Mesendoderm (in vitro differentiated cells): ENCODE measurements around the gene INHA.
A peak's percentile ranks its signal among the peaks of the same experiment; 100 is the strongest.

Source experiments
- DNase-seq: peaks from one replicate; pipeline ENCODE4 v3.0.0; 2013
- H2AK5ac ChIP-seq: 2 replicates; pipeline ENCODE4 v1.6.1; 2013; ENCODE audit warnings: low read length, inconsistent platforms
- H2BK120ac ChIP-seq: 2 replicates; pipeline ENCODE4 v1.6.1; 2013; ENCODE audit warnings: low read depth, mild to moderate bottlenecking, low read length, moderate library complexity, mixed read lengths
- H2BK15ac ChIP-seq: replicated peaks from 2 replicates; pipeline ENCODE4 v1.6.1; 2013; ENCODE audit warnings: low read depth, mild to moderate bottlenecking, moderate library complexity
- H2BK5ac ChIP-seq: 2 replicates; pipeline ENCODE4 v1.6.1; 2013; ENCODE audit warnings: low read length, inconsistent platforms
- H3K18ac ChIP-seq: 2 replicates; pipeline ENCODE4 v1.6.1; 2013; ENCODE audit warnings: mild to moderate bottlenecking, low read length, mixed read lengths
- H3K23ac ChIP-seq: one replicate; pipeline ENCODE4 v1.6.1; 2013; ENCODE audit warnings: low read length
- H3K27ac ChIP-seq: 2 replicates; pipeline ENCODE4 v1.5.1; 2013; ENCODE audit warnings: low read depth, mild to moderate bottlenecking, inconsistent platforms, low read length, moderate library complexity
- H3K27me3 ChIP-seq: 2 replicates; pipeline ENCODE4 v1.6.1; 2013; ENCODE audit warnings: low read length, control low read depth, mild to moderate bottlenecking, inconsistent platforms; ENCODE audit not compliant: insufficient read depth, poor library complexity
- H3K36me3 ChIP-seq: 2 replicates; pipeline ENCODE4 v1.6.1; 2013; ENCODE audit warnings: low read length, inconsistent platforms; ENCODE audit not compliant: control insufficient read depth, insufficient read depth
- H3K4ac ChIP-seq: one replicate; pipeline ENCODE4 v1.6.1; 2013; ENCODE audit warnings: low read depth, mild to moderate bottlenecking, low read length, moderate library complexity
- H3K4me1 ChIP-seq: 2 replicates; pipeline ENCODE4 v1.6.1; 2013; ENCODE audit warnings: low read depth, low read length, inconsistent platforms; ENCODE audit not compliant: control insufficient read depth
- H3K4me2 ChIP-seq: 2 replicates; pipeline ENCODE4 v1.6.1; 2013; ENCODE audit warnings: low read length
- H3K4me3 ChIP-seq: 2 replicates; pipeline ENCODE4 v1.5.1; 2013; ENCODE audit warnings: mild to moderate bottlenecking, low read length
- H3K56ac ChIP-seq: one replicate; pipeline ENCODE4 v1.6.1; 2013; ENCODE audit warnings: low read length
- H3K79me1 ChIP-seq: 2 replicates; pipeline ENCODE4 v1.6.1; 2013; ENCODE audit warnings: low read length, inconsistent platforms
- H3K79me2 ChIP-seq: 2 replicates; pipeline ENCODE4 v1.6.1; 2013; ENCODE audit warnings: mild to moderate bottlenecking, low read length; ENCODE audit not compliant: control insufficient read depth, insufficient read depth
- H3K9ac ChIP-seq: 2 replicates; pipeline ENCODE4 v1.6.1; 2013; ENCODE audit warnings: low read length, inconsistent platforms
- H4K5ac ChIP-seq: one replicate; pipeline ENCODE4 v1.6.1; 2013; ENCODE audit warnings: low read length
- H4K8ac ChIP-seq: one replicate; pipeline ENCODE4 v1.6.1; 2013; ENCODE audit warnings: low read depth, mild to moderate bottlenecking, control low read depth, low read length, moderate library complexity
- WGBS: extraction: QIAGEN DNeasy Blood & Tissue Kit; methylation state at CpG from one replicate; pipeline ENCODE4 v1.1.7; 2013; ENCODE audit warnings: low lambda C conversion rate, missing lambda C conversion rate; ENCODE audit not compliant: insufficient coverage; ENCODE audit errors: extremely low coverage; 5-methylcytosine and 5-hydroxymethylcytosine counted together

INHA gene

GRCh38 chr2:219543596-219544358 is 28.3 kb upstream of the INHA start, which contains the start of the genes CHPF and TMEM198:
TSS of gene CHPF (minus strand) at chr2:219543809. CDS start at chr2:219543538, 271 bp downstream.
TSS of gene TMEM198 (plus strand) at chr2:219544028. CDS start at chr2:219544728, 700 bp downstream.
- no CpG with 5 or more reads among the region's 75 CpGs for WGBS
- peak; percentile 100 for DNase-seq
- H2AK5ac ChIP-seq, result no peak within 1 kb of the TSS
- no peak within 1 kb of the TSS for H4K8ac ChIP-seq
- peak within 1 kb of the TSS; percentile 77 for H3K4ac ChIP-seq
- peak within 1 kb of the TSS; percentile 92 for H3K27ac ChIP-seq
- H3K4me2 ChIP-seq, result peak within 1 kb of the TSS; percentile 80
- H3K56ac ChIP-seq, result peak within 1 kb of the TSS; percentile 95
- H3K4me1 ChIP-seq, result peaks cover 4% of the 10 kb centered on the region
- H3K9ac ChIP-seq, result peak within 1 kb of the TSS; percentile 92
- peak within 1 kb of the TSS; percentile 93 for H3K4me3 ChIP-seq
- H2BK5ac ChIP-seq, result no peak within 1 kb of the TSS
- H3K36me3 ChIP-seq, result peaks cover 7% of the 10 kb centered on the region
- peak within 1 kb of the TSS; percentile 15 for H3K23ac ChIP-seq
- no peaks in the 10 kb centered on the region for H3K27me3 ChIP-seq
- peaks cover 4% of the 10 kb centered on the region for H3K79me1 ChIP-seq
- no peak within 1 kb of the TSS for H4K5ac ChIP-seq
- H2BK120ac ChIP-seq, result no peak within 1 kb of the TSS
- H3K79me2 ChIP-seq, result no peaks in the 10 kb centered on the region
- H2BK15ac ChIP-seq, result no peak within 1 kb of the TSS
- H3K18ac ChIP-seq, result peak within 1 kb of the TSS; percentile 7

- no peaks in the 10 kb centered on the region for H3K79me2 ChIP-seq
- no peak overlapping the region for H3K18ac ChIP-seq
- peak overlapping the region; percentile 62 for H3K4me2 ChIP-seq
- H2BK120ac ChIP-seq, result no peak overlapping the region
- H3K36me3 ChIP-seq, result peaks cover 7% of the 10 kb centered on the region
- no peak overlapping the region for H3K23ac ChIP-seq
- peaks cover 4% of the 10 kb centered on the region for H3K79me1 ChIP-seq
- H4K8ac ChIP-seq, result no peak overlapping the region
- no peak overlapping the region for H2BK5ac ChIP-seq
- H3K4me1 ChIP-seq, result peaks cover 4% of the 10 kb centered on the region
- H4K5ac ChIP-seq, result no peak overlapping the region
- no peak overlapping the region for H2BK15ac ChIP-seq
- H3K56ac ChIP-seq, result peak overlapping the region; percentile 25
- WGBS, result no CpG with 5 or more reads among the region's 9 CpGs
- H3K27me3 ChIP-seq, result no peaks in the 10 kb centered on the region
- H3K4ac ChIP-seq, result no peak overlapping the region
- peak overlapping the region; percentile 63 for H3K9ac ChIP-seq
- H3K27ac ChIP-seq, result no peak overlapping the region
- no peak overlapping the region for H3K4me3 ChIP-seq
- no peak overlapping the region for H2AK5ac ChIP-seq
- DNase-seq, result no peak
Measured at GRCh38 chr2:219544567-219544966, 27.5 kb upstream of the INHA start.

- H3K9ac ChIP-seq, result no peak overlapping the region
- no peaks in the 10 kb centered on the region for H3K27me3 ChIP-seq
- no peak overlapping the region for H3K23ac ChIP-seq
- H2BK120ac ChIP-seq, result no peak overlapping the region
- H4K8ac ChIP-seq, result no peak overlapping the region
- H2BK5ac ChIP-seq, result no peak overlapping the region
- peaks cover 4% of the 10 kb centered on the region for H3K36me3 ChIP-seq
- no peak overlapping the region for H2AK5ac ChIP-seq
- H3K4me3 ChIP-seq, result no peak overlapping the region
- H3K79me1 ChIP-seq, result peaks cover 4% of the 10 kb centered on the region
- H3K4ac ChIP-seq, result no peak overlapping the region
- no peaks in the 10 kb centered on the region for H3K79me2 ChIP-seq
- H3K27ac ChIP-seq, result no peak overlapping the region
- no CpG with 5 or more reads among the region's 3 CpGs for WGBS
- H3K4me1 ChIP-seq, result peaks cover 4% of the 10 kb centered on the region
- no peak overlapping the region for H4K5ac ChIP-seq
- no peak for DNase-seq
- no peak overlapping the region for H3K4me2 ChIP-seq
- no peak overlapping the region for H3K56ac ChIP-seq
- no peak overlapping the region for H3K18ac ChIP-seq
- no peak overlapping the region for H2BK15ac ChIP-seq
Measured at GRCh38 chr2:219545295-219545942, 26.7 kb upstream of the INHA start.

GRCh38 chr2:219545943-219546352 is 26.2 kb upstream of the INHA start:
- H2BK15ac ChIP-seq, result no peak overlapping the region
- no peak overlapping the region for H2BK120ac ChIP-seq
- H2AK5ac ChIP-seq, result no peak overlapping the region
- H3K27ac ChIP-seq, result no peak overlapping the region
- H3K79me2 ChIP-seq, result no peaks in the 10 kb centered on the region
- no peak overlapping the region for H4K5ac ChIP-seq
- H3K27me3 ChIP-seq, result no peaks in the 10 kb centered on the region
- no peak overlapping the region for H3K18ac ChIP-seq
- no peak for DNase-seq
- H3K9ac ChIP-seq, result no peak overlapping the region
- H3K79me1 ChIP-seq, result peaks cover 4% of the 10 kb centered on the region
- WGBS, result no CpG with 5 or more reads among the region's 4 CpGs
- no peak overlapping the region for H2BK5ac ChIP-seq
- H3K36me3 ChIP-seq, result peaks cover 2% of the 10 kb centered on the region
- no peak overlapping the region for H3K4ac ChIP-seq
- no peak overlapping the region for H3K4me3 ChIP-seq
- H4K8ac ChIP-seq, result no peak overlapping the region
- no peak overlapping the region for H3K23ac ChIP-seq
- no peak overlapping the region for H3K4me2 ChIP-seq
- H3K4me1 ChIP-seq, result peaks cover 4% of the 10 kb centered on the region
- no peak overlapping the region for H3K56ac ChIP-seq

- Histone ChIP-seq H3K36me3 (no peaks in the 10 kb centered on the region), H3K79me1 (peaks cover under 1% of the 10 kb centered on the region), H3K4me1 (peaks cover 2% of the 10 kb centered on the region), H3K4me3 (no peak overlapping the region), H2BK15ac (no peak overlapping the region), H3K23ac (no peak overlapping the region), H3K56ac (no peak overlapping the region), H3K79me2 (no peaks in the 10 kb centered on the region), H4K8ac (no peak overlapping the region), H3K4ac (no peak overlapping the region), H3K27me3 (no peaks in the 10 kb centered on the region), H2BK120ac (no peak overlapping the region), H2BK5ac (no peak overlapping the region), H3K27ac (no peak overlapping the region), H4K5ac (no peak overlapping the region), H2AK5ac (no peak overlapping the region), H3K18ac (no peak overlapping the region), H3K9ac (no peak overlapping the region), H3K4me2 (no peak overlapping the region)
- WGBS, result no CpG with 5 or more reads among the region's 26 CpGs
- no peak for DNase-seq
Measured at GRCh38 chr2:219547621-219548020, 24.5 kb upstream of the INHA start.
